Lung (tissue), 12 donors: ENCODE measurements around the gene ENPP1. TPM values are rescaled to one million over a fixed set of nuclear protein-coding genes. Genes with fewer than 3 reads are reported as not detected.

ENCODE experiments used
- ATAC-seq: fragments of 200-7000 bp; cut with Tn5 transposase; one replicate; pipeline ENCODE4 v1.9.1; 2020; ENCODE audit warnings: moderate number of reproducible peaks; ENCODE audit not compliant: insufficient read depth, low FRiP score
- DNase-seq, 3 donors: peaks; one replicate each; pipeline ENCODE4 v3.0.0-alpha.2; 2013 to 2017
- H3K27ac ChIP-seq, 2 donors: one replicate each; pipeline ENCODE4 v1.5.1; 2013; ENCODE audit warnings: mild to moderate bottlenecking in 2 of 2, moderate library complexity in 2 of 2, control low read depth in 1 of 2, inconsistent platforms in 1 of 2, low read depth in 1 of 2, low read length in 1 of 2
- H3K27me3 ChIP-seq, 3 donors: one replicate each; pipeline ENCODE4 v1.5.1; 2013; ENCODE audit warnings: low read length in 2 of 3; ENCODE audit not compliant: control insufficient read depth in 3 of 3, insufficient read depth in 3 of 3
- H3K36me3 ChIP-seq, 4 donors: one replicate each; pipeline ENCODE4 v1.5.1; 2013; ENCODE audit warnings: low read length in 4 of 4, mild to moderate bottlenecking in 1 of 4, moderate library complexity in 1 of 4; ENCODE audit not compliant: control insufficient read depth in 4 of 4, insufficient read depth in 4 of 4
- H3K4me1 ChIP-seq, 5 donors: one replicate each; pipeline ENCODE4 v1.5.1; 2013; ENCODE audit warnings: low read length in 5 of 5, mild to moderate bottlenecking in 2 of 5, moderate library complexity in 1 of 5; ENCODE audit not compliant: control insufficient read depth in 5 of 5, insufficient read depth in 5 of 5
- H3K4me3 ChIP-seq: one replicate; pipeline ENCODE4 v1.5.1; 2013; ENCODE audit warnings: mild to moderate bottlenecking, control low read depth, moderate library complexity
- H3K9ac ChIP-seq, 2 donors: one replicate each; pipeline ENCODE4 v1.5.1; 2013; ENCODE audit warnings: low read length in 2 of 2, control low read depth in 1 of 2; ENCODE audit not compliant: insufficient read depth in 1 of 2
- H3K9me3 ChIP-seq, 4 donors: one replicate each; pipeline ENCODE4 v1.5.1; 2013; ENCODE audit warnings: low read length in 3 of 4, mild to moderate bottlenecking in 1 of 4, moderate library complexity in 1 of 4; ENCODE audit not compliant: control insufficient read depth in 4 of 4, insufficient read depth in 3 of 4
- WGBS, 2 donors: extraction: QIAGEN DNeasy Blood & Tissue Kit; methylation state at CpG; one replicate each; pipeline ENCODE4 v1.1.7; 2013; 5-methylcytosine and 5-hydroxymethylcytosine counted together
- polyA plus RNA-seq, 2 donors: library from polyadenylated mRNA; stranded (reverse); fragments of 200-250 nt; gene quantifications; one replicate each; pipeline ENCODE4 v1.2.1, GENCODE V29; 2013
- total RNA-seq, 2 donors: library from RNA; depleted of rRNA in 1 of 2; stranded (reverse); fragments of >200 nt in 1 of 2; gene quantifications; one replicate each; pipeline ENCODE4 v1.2.1, GENCODE V29; 2014 to 2021
- TF ChIP-seq, protein P1 (sequence below): IDR thresholded peaks from 2 replicates; pipeline ENCODE4 v1.5.1; 2012; ENCODE audit warnings: mild to moderate bottlenecking; ENCODE audit errors: control extremely low read depth, extremely low read depth
- donor health status: control.
- donor health status: control.
- donor health status: Bipolar disorder and iron deficiency.
- donor health status: healthy.
- donor health status: DM: yes; HTN: yes; CAD: no.

Gene ENPP1
- total and polyA plus RNA-seq, 4 donors: 0.21 to 7.3 (median 0.82) TPM

DNA sequence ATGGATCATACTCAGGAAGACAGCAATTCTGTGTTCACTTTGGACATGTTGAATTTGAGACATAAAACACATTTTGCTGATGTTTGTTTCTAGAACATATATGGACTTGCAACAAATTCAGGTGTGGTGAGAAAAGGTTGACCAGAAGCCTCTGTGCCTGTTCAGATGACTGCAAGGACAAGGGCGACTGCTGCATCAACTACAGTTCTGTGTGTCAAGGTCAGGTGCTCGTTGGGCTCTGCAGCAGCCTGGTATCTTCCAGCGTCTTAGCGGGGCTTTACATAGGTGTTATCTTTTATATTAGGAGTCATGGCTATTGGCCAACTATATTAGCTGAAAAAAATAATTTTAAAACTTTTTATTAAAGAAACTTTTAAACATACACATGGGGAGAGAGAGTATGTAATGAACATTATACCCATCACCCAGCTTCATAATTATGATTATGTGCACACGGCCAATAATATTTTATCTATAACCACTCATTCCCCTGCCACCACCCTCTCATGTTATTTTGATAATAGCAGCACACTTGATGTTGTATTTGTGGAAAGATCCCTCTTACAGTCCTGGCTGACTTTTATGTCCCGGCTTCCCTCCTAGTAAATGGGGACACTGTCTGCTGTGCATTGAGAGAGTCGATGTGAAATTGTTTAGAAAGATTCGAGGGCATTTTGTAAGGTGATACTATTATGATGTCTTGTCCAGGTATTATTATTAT lies 43.4 kb downstream of the ENPP1 start:
- Histone ChIP-seq H3K4me3 (no peak overlapping the region), H3K9ac (no peak overlapping the region), H3K27ac (no peak overlapping the region), H3K9me3 (no peaks in the 10 kb centered on the region), H3K27me3 (no peaks in the 10 kb centered on the region), H3K4me1 (no peaks in the 10 kb centered on the region), H3K36me3 (no peaks in the 10 kb centered on the region)
- no peak for ATAC-seq
- DNase-seq: no peak
- 88 to 91% methylated on average over 8 of the region's 8 CpGs for WGBS, 2 donors
- TF ChIP-seq, protein P1, sequence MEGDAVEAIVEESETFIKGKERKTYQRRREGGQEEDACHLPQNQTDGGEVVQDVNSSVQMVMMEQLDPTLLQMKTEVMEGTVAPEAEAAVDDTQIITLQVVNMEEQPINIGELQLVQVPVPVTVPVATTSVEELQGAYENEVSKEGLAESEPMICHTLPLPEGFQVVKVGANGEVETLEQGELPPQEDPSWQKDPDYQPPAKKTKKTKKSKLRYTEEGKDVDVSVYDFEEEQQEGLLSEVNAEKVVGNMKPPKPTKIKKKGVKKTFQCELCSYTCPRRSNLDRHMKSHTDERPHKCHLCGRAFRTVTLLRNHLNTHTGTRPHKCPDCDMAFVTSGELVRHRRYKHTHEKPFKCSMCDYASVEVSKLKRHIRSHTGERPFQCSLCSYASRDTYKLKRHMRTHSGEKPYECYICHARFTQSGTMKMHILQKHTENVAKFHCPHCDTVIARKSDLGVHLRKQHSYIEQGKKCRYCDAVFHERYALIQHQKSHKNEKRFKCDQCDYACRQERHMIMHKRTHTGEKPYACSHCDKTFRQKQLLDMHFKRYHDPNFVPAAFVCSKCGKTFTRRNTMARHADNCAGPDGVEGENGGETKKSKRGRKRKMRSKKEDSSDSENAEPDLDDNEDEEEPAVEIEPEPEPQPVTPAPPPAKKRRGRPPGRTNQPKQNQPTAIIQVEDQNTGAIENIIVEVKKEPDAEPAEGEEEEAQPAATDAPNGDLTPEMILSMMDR: no peak

DNA sequence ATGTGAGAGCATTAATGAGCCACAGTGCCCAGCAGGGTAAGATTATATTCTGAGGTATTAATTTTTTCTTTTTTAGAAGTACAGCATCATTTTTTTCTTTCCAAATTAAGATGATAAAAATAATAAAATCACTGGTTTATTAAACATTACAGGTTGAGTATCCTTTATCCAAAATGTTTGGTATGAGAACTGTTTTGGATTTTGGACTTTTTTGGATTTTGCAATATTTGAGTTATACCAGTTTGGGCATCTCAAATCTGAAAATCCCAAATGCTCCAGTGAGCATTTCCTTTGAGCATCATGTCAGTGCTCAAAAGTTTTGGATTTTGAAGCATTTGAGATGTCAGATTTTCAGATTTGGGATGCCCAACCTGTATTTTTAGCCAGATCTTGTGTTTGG lies 44.4 kb downstream of the ENPP1 start:
- no peaks in the 10 kb centered on the region for H3K27me3 ChIP-seq
- no peaks in the 10 kb centered on the region for H3K4me1 ChIP-seq
- no peaks in the 10 kb centered on the region for H3K36me3 ChIP-seq
- TF ChIP-seq, protein P1: no peak
- DNase-seq: no peak
- H3K9ac ChIP-seq: no peak overlapping the region
- H3K27ac ChIP-seq: no peak overlapping the region
- no peak overlapping the region for H3K4me3 ChIP-seq
- no peak for ATAC-seq
- no peaks in the 10 kb centered on the region for H3K9me3 ChIP-seq

DNA sequence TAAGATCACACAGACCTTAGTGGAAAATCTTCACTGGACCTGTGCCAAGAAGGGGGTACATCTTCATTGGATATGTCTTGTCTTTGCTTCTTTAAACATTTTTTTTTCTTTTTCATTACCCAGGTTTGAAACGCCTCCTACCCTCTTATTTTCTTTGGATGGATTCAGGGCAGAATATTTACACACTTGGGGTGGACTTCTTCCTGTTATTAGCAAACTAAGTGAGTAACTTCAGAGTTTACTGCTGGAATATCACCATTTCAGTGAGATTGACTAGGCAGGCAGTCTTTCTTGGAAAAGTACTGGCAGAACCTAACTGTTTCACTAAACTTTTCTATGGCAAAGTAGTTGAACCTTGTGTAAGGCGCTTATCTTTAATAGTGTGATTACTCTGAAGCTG lies 47.0 kb downstream of the ENPP1 start:
- Histone ChIP-seq H3K27ac (no peak overlapping the region), H3K4me3 (no peak overlapping the region), H3K9ac (no peak overlapping the region), H3K9me3 (no peaks in the 10 kb centered on the region), H3K4me1 (no peaks in the 10 kb centered on the region), H3K36me3 (no peaks in the 10 kb centered on the region), H3K27me3 (no peaks in the 10 kb centered on the region)
- TF ChIP-seq, protein P1: no peak
- DNase-seq: no peak
- 88 to 99% methylated on average over 2 of the region's 2 CpGs for WGBS, 2 donors
- ATAC-seq: no peak
